Endothelial cell of umbilical vein (primary cell): ENCODE data around the gene DHRS1. TPM values are rescaled to one million over a fixed set of nuclear protein-coding genes. Genes with fewer than 3 reads are reported as not detected.

Experiments
- BruUV-seq: library from RNA; stranded (reverse); fragments of 400-500 nt; replicated peaks from 2 replicates; lab custom pipeline; 2021; lab: Mats Ljungman, UMichigan
- CTCF ChIA-PET: fragments of 300-600, 350-600 bp; sonication (Branson Sonifier 250); formaldehyde crosslinking; loops from one replicate; lab custom pipeline; 2021; ENCODE audit warnings: antibody characterized with exemption, inconsistent platforms; lab: Charles Lee
- POLR2A ChIA-PET: fragments of 300-600, 350-600 bp; sonication (Branson Sonifier 250); formaldehyde crosslinking; loops from one replicate; lab custom pipeline; 2021; ENCODE audit warnings: antibody characterized with exemption, inconsistent platforms; lab: Charles Lee
- DNase-seq: peaks from one replicate; pipeline ENCODE4 v3.0.0-alpha.2; 2011; ENCODE audit warnings: low read depth, low spot score
- FAIRE-seq: peaks from 2 replicates; lab custom pipeline; 2011; peaks lifted over from hg19 to GRCh38; lab: Jason Lieb, UNC
- H2AFZ ChIP-seq: 2 replicates; pipeline ENCODE4 v1.6.0; 2012; ENCODE audit warnings: low read depth, low read length, control low read depth, inconsistent platforms
- H3K27ac ChIP-seq: 2 replicates; pipeline ENCODE4 v1.5.1; 2011; ENCODE audit warnings: low read depth, mild to moderate bottlenecking, control low read depth, low read length, moderate library complexity; ENCODE audit not compliant: insufficient read depth
- H3K27me3 ChIP-seq, 2 experiments: 2 replicates each; pipeline versions ENCODE4 v1.6.0 to v1.6.1; 2011; ENCODE audit warnings: low read length in 2 of 2, mixed read lengths in 1 of 2; ENCODE audit not compliant: control insufficient read depth in 2 of 2, insufficient read depth in 2 of 2
- H3K36me3 ChIP-seq, 2 experiments: 2 replicates in 1 of 2; 3 replicates in 1 of 2; pipeline ENCODE4 v1.5.1; 2011; ENCODE audit warnings: low read length in 2 of 2, mild to moderate bottlenecking in 1 of 2, moderate library complexity in 1 of 2; ENCODE audit not compliant: control insufficient read depth in 2 of 2, insufficient read depth in 2 of 2; ENCODE audit errors: extremely low read depth in 1 of 2
- H3K4me1 ChIP-seq: 3 replicates; pipeline ENCODE4 v1.5.1; 2011; ENCODE audit warnings: mild to moderate bottlenecking, low read length; ENCODE audit not compliant: control insufficient read depth, insufficient read depth; ENCODE audit errors: extremely low read depth
- H3K4me2 ChIP-seq: 2 replicates; pipeline ENCODE4 v1.6.1; 2011; ENCODE audit warnings: low read length, control low read depth, mixed read lengths; ENCODE audit not compliant: insufficient read depth
- H3K4me3 ChIP-seq, 3 experiments: fragments of 200-600 bp in 1 of 3; sonication (generic), shearing (Covaris generic) in 1 of 3; replicated peaks in 1 of 3; 2 replicates each; pipeline ENCODE4 v1.5.1; 2011 to 2016; ENCODE audit warnings: control low read depth in 3 of 3, low read length in 3 of 3, mild to moderate bottlenecking in 2 of 3, inconsistent platforms in 1 of 3, low read depth in 1 of 3, moderate library complexity in 1 of 3; ENCODE audit not compliant: insufficient read depth in 1 of 3
- H3K79me2 ChIP-seq: 2 replicates; pipeline ENCODE4 v1.6.0; 2012; ENCODE audit warnings: low read length, inconsistent platforms; ENCODE audit not compliant: control insufficient read depth, insufficient read depth
- H3K9ac ChIP-seq: replicated peaks from 2 replicates; pipeline ENCODE3; 2011; ENCODE audit warnings: low read length, control low read depth; ENCODE audit not compliant: insufficient read depth; ENCODE audit errors: extremely low read depth
- H3K9me1 ChIP-seq: replicated peaks from 3 replicates; pipeline ENCODE4 v1.6.0; 2011; ENCODE audit warnings: mild to moderate bottlenecking, low read length; ENCODE audit not compliant: control insufficient read depth, insufficient read depth; ENCODE audit errors: extremely low read depth
- H3K9me3 ChIP-seq: replicated peaks from 2 replicates; pipeline ENCODE4 v1.5.1; 2012; ENCODE audit warnings: low read length, inconsistent platforms; ENCODE audit not compliant: control insufficient read depth, insufficient read depth
- H4K20me1 ChIP-seq: replicated peaks from 2 replicates; pipeline ENCODE3; 2011; ENCODE audit warnings: mild to moderate bottlenecking, low read length; ENCODE audit not compliant: control insufficient read depth, insufficient read depth; ENCODE audit errors: extremely low read depth
- CTCF ChIP-seq, 2 donors: IDR thresholded peaks; 1 replicate in 1 of 2; 2 replicates in 1 of 2; pipeline ENCODE4 v1.5.1; 2011; ENCODE audit warnings: low read length in 2 of 2, mild to moderate bottlenecking in 2 of 2, moderate library complexity in 2 of 2, control low read depth in 1 of 2, inconsistent platforms in 1 of 2, low read depth in 1 of 2; ENCODE audit not compliant: insufficient read depth in 1 of 2; ENCODE audit errors: extremely low read depth in 1 of 2
- EZH2 ChIP-seq: IDR thresholded peaks from 2 replicates; pipeline ENCODE4 v1.6.1; 2012; ENCODE audit warnings: borderline replicate concordance, low read depth, mild to moderate bottlenecking, moderate library complexity, low read length, inconsistent platforms; ENCODE audit not compliant: severe bottlenecking
- FOS ChIP-seq: IDR thresholded peaks from 2 replicates; pipeline ENCODE4 v1.6.1; 2011; ENCODE audit warnings: mild to moderate bottlenecking, low read length, moderate library complexity, borderline replicate concordance; ENCODE audit not compliant: insufficient read depth
- GATA2 ChIP-seq: IDR thresholded peaks from 2 replicates; pipeline ENCODE4 v1.7.0; 2011; ENCODE audit warnings: low read depth, mild to moderate bottlenecking, moderate library complexity, mixed read lengths, low read length; ENCODE audit not compliant: insufficient read length, insufficient read depth
- JUN ChIP-seq: IDR thresholded peaks from 2 replicates; pipeline ENCODE4 v1.6.1; 2011; ENCODE audit warnings: borderline replicate concordance, low read depth; ENCODE audit not compliant: insufficient read length, insufficient read depth
- MAX ChIP-seq: IDR thresholded peaks from 2 replicates; pipeline ENCODE4 v1.6.1; 2011; ENCODE audit not compliant: insufficient read depth, insufficient read length
- MYC ChIP-seq: IDR thresholded peaks from one replicate; pipeline ENCODE4 v1.6.1; 2011; ENCODE audit warnings: mild to moderate bottlenecking, low read depth, low read length
- POLR2A ChIP-seq: IDR thresholded peaks from 2 replicates; pipeline ENCODE4 v1.6.1; 2012; ENCODE audit warnings: low read depth, mild to moderate bottlenecking, control low read depth, low read length
- POLR2AphosphoS5 ChIP-seq: IDR thresholded peaks from 2 replicates; pipeline ENCODE4 v1.6.1; 2012; ENCODE audit warnings: low read depth, mild to moderate bottlenecking, control low read depth, low read length, moderate library complexity; ENCODE audit not compliant: insufficient read depth
- dilution Hi-C: fragments of 300-500 bp; cut with MboI; formaldehyde crosslinking; loops from one replicate; pipeline ENCODE4 v1.15.0; 2019; ENCODE audit warnings: low sequenced_read_pairs; ENCODE audit not compliant: extremely low pct_ligation_motif_present
- intact Hi-C: fragments of 100-400 bp; cut with micrococcal nuclease; formaldehyde crosslinking; loops from one replicate; pipeline ENCODE4 v1.10.0; 2022
- polyA plus RNA-seq, 4 experiments: library from polyadenylated mRNA; depleted of rRNA in 3 of 4; stranded (reverse) in 3 of 4; unstranded in 1 of 4; fragments of >200 nt; gene quantifications; 2 replicates each; pipeline versions ENCODE4 v1.2.1 to v1.2.3, GENCODE V29; 2011 to 2012; ENCODE audit warnings: missing spikeins in 1 of 4
- total RNA-seq: library from RNA; stranded (reverse); gene quantifications from 2 replicates; pipeline ENCODE4 v1.2.3, GENCODE V29; 2021

The DHRS1 gene
- total and polyA plus RNA-seq, 2 donors (not counting 3 experiments of a cell fraction or from before 2014, with no cell fraction given): 18.0 to 69.5 TPM

- BruUV-seq: no TSS peak
- Histone ChIP-seq H3K4me1 (peaks cover 12% of the 10 kb centered on the region), H4K20me1 (no peaks in the 10 kb centered on the region), H3K4me3 (no peak overlapping the region), H3K27me3 (no peaks in the 10 kb centered on the region), H3K4me2 (no peak overlapping the region), H3K9ac (no peak overlapping the region), H3K79me2 (peaks cover 11% of the 10 kb centered on the region), H3K9me3 (no peaks in the 10 kb centered on the region), H3K36me3 (peaks cover 0 to 37% of the 10 kb centered on the region in 2 experiments), H3K9me1 (no peaks in the 10 kb centered on the region), H3K27ac (no peak overlapping the region), H2AFZ (no peak overlapping the region)
- ChIA-PET POLR2A (no interaction called here), CTCF (interaction anchor here (1.7 kb wide), 1 partner anchor 128 kb away, joined by 5 read pairs; no protein-coding TSS in a partner anchor)
- DNase-seq: no peak
- FAIRE-seq: no peak
- dilution Hi-C loops (no loop called here), intact Hi-C loops (no loop called here)
- TF ChIP-seq CTCF (IDR thresholded peaks at IDR 0.05; ENCODE audit: extremely low read depth in 1 of 2, insufficient read depth in 1 of 2, low read depth in 1 of 2, low read length in 2 of 2) (no peak), POLR2AphosphoS5 (no peak), POLR2A (no peak), JUN (no peak), GATA2 (no peak), FOS (no peak), MAX (no peak), MYC (no peak), EZH2 (no peak)
Measured at GRCh38 chr14:24304019-24304387, 4.4 kb upstream of the DHRS1 start.
